ENCODE measurements around the gene ABCD3.

The ABCD3 gene

DNA sequence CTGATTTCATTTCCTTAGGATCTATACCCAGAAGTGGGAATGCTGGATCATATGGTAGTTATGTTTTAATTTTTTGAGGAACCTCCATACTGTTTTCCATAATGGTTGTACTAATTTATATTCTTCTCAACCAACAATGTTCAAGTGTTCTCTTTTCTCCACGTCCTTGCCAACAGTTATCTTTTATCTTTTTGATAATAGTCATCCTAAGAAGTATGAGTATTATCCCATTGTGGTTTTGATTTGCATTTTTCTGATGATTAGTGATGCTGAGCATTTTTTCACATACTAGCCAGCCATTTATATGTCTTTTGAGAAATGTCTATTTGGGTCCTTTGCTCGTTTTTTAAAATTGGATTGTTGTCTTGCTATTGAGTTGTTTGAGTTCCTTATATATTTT, 38.5 kb downstream of the ABCD3 start:
- DNase-seq (ENCODE audit: extremely low read depth in 1 of 2, low read depth in 1 of 2) = no peak

DNA sequence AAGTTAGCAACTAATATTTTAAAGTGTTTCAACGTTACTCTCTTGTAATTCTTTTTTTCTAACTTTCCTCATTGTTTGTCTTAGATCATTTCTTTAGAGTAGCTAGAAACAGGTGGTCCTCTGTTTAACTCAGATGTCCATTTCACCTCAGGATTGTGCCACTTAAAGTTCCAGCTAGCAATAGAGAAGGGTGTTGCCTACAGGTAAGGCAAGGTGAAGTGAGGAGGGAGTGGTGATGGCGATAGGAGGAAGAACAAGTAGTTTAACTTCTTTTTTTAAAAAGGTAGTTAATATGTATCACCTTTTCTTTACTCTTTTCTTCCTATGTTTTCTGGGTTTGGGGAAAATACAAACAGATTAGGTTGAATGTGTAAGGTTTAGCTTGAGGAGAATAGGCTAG, 44.4 kb downstream of the ABCD3 start:
- no peak for DNase-seq (ENCODE audit: extremely low read depth in 1 of 2, low read depth in 1 of 2)

DNA sequence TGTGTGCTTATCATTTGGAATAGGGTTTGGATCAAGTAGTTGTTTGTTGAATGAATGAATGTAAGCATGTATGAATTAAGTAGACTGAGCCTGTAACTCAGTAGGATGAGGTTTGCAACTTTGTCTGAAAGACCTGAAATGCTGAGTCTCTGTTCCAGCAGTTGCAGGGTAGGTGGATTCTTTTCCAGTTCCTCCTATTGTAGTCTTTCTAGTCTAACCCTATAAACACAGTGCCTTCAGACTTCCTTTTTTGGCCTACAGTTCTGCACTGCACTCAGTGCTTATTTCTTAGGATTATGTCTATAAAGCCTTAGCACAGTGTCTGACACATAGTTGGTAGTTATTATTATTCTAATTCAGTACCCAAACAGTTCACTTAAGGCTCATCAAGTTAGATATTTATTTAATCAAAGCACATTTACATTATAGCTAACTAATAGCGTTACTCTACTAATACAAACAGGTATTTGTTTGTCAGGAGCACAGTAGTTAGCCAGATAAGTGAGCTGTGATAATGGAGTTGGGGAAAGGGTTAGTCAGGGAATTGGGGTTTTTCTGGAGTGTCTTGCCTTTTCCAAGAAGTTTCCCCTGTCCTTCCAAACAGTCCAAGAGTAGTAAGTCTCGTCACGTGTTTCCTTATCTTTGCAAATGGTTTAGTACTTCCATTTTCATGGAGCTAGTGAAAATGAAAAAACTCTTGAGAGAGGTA, 45.0 kb downstream of the ABCD3 start:
- DNase-seq (ENCODE audit: extremely low read depth in 1 of 2, low read depth in 1 of 2) = no peak

DNA sequence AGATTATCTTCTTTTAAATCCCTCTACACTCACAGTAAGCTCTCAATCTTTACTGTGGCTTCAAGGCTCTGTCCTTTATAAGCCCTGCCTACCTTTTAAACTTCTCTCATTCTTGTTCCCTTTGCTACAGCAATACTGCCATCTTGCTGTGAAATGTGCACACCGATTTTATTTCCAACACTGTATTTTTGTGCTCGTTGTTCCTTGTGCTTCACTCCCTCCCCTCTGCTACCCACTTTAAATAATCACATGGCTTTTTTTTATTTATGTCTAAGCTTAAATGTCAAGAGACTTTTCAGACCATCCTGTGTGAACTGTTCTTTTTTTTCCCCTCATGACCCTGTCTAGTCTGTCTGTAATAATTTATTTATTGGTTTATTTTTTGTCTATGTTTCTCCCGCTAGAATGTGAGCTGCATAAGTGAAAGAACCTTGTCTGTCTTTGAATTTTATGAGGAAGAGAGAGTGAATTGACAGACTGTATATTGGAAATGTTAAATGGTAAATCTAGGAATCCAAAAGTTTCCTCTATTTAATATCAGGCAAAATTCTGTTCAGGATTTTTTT, 45.7 kb downstream of the ABCD3 start:
- no peak for DNase-seq (ENCODE audit: extremely low read depth in 1 of 2, low read depth in 1 of 2)

DNA sequence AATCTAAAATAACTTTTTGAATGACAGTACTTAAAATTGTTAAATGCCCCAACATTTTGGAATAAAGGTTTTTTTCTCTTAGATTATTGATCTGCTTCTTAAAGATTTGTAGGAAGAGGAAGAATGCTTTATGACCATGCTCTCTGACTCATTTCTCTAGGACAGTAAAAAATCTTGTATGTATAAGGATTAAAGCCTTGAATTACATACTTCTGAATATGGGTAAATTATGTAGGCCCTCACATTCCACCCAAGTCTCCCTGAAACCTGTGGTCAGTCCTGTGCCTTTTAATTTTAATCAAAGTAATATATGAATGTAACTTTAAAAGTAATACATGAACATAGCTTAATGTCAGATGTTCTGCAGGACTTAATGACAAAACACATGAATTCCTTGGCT, 50.5 kb downstream of the ABCD3 start:
- DNase-seq (ENCODE audit: extremely low read depth in 1 of 2, low read depth in 1 of 2) = no peak

DNA sequence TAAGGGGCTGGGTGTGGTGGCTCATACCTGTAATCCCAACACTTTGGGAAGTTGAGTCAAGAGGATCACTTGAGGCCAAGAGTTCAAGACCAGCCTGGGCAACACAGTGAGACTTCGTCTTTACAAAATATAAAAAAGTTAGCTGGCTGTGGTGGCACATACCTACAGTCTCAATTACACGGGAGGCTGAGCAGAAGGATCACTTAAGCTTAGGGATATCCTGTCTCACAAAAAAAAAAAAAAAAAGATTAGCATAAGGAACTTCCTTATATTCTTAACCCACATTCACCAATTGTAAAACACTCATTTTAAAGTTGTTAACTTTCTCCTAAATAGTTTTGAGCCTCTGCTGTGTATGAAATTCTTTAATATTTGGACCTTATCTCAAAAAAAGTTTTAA, 53.1 kb downstream of the ABCD3 start:
- DNase-seq (ENCODE audit: extremely low read depth in 1 of 2, low read depth in 1 of 2) = no peak

DNA sequence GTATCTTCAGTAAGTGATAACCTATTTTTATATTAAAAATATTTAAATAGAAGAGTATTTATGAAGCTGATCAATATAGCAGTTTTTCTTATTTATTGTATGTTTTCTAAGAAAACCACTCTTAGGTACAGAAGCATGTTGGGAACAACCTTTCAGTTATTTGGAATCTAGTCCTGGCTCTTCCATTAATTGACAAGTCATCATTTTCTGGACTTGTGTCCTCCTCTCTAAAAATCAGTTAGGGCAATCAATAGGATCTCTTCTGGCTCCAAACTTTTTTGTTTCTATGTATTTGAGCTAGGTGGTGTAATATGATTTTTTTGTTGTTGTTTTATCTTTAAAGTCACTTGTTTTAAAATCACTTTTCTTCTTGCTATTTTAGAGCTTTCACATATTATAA, 57.0 kb downstream of the ABCD3 start:
- DNase-seq (ENCODE audit: extremely low read depth in 1 of 2, low read depth in 1 of 2) = no peak

DNA sequence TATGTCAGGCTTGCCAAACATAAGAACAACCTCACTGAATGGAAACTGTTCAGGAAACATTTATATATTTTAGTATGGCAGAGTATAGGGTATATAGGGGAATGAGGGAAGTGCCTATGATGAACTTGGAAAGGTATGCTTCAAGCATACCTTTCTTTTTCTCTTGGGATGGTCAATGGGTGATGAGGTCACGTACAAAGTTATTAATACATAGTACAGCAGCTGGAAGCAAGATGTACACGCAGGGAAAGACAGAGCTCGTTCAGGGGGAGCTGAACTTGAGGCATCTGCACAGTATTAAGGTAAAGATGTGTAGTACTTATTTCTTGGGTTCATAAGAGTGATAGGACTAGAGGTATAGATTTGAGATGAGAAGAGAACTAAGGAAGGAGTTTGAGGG, 61.5 kb downstream of the ABCD3 start:
- no peak for DNase-seq (ENCODE audit: extremely low read depth in 1 of 2, low read depth in 1 of 2)

DNA sequence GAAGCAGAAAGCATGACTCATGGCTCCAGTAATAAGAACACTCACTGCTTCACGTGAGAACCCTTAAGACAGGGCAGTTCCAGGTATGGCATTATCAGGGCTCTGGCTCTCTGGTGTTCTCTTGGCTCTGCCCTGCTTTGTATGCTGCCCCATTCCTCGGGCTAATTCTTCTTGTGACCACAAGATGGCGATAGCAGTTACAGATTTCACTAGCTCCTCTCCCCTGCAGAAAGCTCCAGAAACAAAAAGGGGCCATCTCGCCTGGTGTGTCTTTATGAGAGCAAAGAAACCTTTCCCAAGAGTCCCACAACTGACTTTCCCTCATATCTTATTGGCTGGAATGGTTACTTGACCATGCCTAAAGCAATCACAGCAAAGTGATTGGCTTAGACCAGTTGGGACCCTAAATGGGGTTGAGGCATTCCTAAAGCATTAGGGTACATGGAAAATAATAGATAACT, 63.3 kb downstream of the ABCD3 start:
- DNase-seq (ENCODE audit: extremely low read depth in 1 of 2, low read depth in 1 of 2) = peak in 1 of 2 donors; percentile 3

DNA sequence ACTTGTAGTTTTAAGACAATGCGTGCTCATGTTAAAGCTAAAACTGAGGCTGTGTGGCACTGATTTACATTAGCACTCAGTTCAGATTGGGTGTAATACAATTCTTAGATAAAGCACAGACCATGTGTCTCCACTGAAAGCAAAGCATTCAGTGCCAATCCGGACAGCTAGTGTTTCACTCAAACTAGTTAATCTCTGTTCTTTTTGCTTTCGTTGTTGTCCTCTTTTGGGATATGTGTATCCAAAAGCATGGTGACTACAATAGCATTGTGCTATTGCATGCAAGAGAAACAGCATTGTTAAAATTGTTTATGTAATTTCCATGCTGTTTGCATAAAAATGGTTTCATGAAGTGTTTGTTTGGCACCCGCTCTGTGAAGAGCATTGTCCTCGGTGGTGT, 68.8 kb downstream of the ABCD3 start:
- no peak for DNase-seq (ENCODE audit: extremely low read depth in 1 of 2, low read depth in 1 of 2)

DNA sequence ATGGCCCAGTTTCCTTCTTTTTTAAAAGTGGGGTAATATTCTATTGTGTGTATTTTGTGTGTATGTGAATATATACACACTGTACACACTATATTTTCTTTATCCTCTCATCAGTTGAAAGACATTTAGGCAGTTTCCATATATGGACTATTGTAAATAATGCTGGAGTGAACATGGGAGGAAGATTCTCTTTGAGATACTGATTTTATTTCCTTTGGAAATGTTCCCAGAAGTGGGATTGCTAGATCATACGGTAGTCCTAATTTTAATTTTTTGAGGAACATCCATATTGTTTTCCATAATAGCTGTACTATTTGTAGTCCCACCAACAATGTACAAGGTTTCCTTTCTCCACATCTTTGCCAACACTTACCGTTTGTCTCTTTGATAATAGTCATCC, 72.4 kb downstream of the ABCD3 start:
- DNase-seq (ENCODE audit: extremely low read depth in 1 of 2, low read depth in 1 of 2) = no peak

DNA sequence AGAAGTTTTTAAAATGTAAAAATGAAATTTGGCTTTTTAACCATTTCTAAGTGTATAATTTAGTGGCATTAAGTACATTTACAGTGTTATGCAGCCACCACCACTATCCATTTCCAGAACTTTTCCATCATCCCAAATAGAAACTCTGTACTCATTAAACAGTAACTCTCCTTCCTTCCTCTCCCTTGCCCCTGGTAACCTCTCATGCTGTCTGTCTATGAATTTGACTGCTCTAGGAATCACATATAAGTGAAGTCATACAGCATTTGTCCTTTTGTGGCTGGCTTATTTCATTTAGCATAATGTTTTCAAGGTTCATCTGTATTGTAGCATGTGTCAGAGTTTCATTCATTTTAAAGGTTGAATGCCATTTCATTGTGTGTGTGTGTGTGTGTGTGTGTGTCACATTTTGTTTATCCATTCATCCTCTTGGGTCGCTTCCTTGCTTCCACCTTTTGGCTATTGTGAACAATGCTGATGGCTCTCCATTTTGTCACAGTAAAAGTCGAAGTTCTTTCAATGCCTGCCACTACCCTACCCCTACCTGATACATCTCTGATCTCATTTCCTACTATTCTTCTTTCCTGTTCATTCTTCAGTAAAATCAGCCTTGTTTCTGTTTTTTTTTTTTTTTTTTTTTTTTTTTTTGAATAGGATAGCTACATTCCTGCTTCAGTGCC, 78.0 kb downstream of the ABCD3 start:
- no peak for DNase-seq (ENCODE audit: extremely low read depth in 1 of 2, low read depth in 1 of 2)

DNA sequence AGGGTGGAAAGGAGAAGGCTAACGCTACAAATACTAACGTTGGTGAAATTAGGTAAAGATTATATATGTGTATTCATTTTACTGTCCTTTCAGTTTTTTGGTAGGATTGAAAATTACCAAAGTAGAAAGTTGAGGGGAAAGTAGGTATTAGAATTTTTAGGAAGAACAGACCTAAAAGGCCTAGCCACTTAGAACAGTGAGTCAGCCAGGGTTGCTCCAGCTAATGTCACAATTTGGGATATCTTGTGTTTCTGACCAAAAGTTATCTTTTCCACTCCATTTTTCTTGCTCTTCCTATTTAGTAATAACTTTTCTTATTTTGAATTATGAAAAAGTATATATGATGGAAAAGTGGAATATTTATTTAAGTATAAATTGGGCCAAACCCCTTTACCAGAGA, 83.2 kb downstream of the ABCD3 start:
- no peak for DNase-seq (ENCODE audit: extremely low read depth in 1 of 2, low read depth in 1 of 2)

DNA sequence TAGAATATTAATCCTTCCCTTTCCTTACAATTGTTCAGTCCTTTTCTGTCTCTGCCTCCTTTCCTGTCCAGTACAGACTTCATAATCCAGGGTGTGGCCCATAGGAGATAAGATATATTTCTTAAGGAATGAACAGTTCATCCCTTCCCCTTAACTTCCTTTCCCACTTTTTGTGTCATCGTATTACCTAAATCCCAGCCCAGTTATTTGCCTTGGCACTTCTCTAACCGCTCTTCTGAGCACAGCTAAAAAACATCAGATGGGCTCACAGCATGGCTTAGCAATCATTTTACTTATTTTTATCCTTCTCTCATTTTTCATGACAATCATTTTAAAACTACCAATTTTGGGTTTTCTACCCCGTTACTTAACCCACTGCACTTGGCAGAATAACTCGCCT, 83.7 kb downstream of the ABCD3 start:
- no peak for DNase-seq (ENCODE audit: extremely low read depth in 1 of 2, low read depth in 1 of 2)

DNA sequence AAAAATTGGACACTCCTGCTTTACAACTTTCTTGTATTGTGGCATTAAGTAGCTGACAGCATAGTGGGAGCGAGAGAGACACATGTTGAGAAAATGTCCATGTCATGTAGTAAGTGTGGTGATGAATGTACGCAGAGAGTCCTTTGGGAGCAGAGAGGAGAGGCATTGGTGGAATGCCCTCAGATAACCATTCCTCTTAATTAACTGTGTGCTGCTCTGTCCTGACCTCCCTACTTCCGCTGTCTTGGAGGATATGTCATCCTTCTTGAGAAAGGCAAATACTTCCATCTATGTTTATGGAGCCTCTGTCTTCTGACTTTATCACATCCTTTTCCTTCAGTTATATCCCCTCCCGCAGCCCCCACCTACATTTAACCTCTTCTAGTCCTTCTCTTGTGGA, 85.0 kb downstream of the ABCD3 start:
- DNase-seq (ENCODE audit: extremely low read depth in 1 of 2, low read depth in 1 of 2) = no peak

DNA sequence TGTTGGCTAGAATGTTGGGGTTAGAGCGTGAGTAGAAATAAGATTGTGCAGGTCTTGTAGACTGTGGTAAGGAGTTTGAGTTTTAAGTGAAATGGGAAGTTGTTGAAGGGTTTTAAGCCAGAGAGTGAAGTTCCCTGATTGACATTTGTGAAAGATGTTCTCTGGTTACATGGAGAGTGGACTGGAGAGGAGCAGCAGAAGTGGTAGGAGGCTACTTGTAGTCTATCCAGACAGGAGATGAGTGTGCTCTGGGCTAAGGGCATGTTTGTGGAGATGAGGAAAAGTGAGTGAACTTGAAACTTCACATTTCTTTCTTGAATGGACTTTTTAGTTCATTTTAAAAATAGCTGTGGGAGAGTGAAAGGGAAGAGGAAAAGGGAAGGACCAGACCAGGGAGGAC, 86.4 kb downstream of the ABCD3 start:
- no peak for DNase-seq (ENCODE audit: extremely low read depth in 1 of 2, low read depth in 1 of 2)

DNA sequence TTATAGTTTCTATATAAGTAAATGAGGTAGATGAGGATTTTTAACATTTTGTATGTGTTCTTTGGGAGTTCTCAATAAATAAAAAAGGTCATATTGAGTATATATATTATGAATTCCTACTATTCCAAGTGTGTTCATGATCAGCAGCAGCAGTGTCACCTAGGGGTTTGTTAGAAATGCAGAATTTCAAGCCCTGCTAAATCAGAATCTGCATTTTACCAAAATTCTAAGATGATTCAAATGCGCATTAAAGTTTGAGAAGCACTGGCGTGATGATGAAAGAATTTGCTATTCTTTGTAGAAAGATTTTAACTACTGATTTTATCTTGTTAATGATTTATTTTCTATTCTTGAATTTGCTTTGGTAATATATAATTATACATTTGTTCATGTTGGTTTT, 94.6 kb downstream of the ABCD3 start:
- no peak for DNase-seq (ENCODE audit: extremely low read depth in 1 of 2, low read depth in 1 of 2)

DNA sequence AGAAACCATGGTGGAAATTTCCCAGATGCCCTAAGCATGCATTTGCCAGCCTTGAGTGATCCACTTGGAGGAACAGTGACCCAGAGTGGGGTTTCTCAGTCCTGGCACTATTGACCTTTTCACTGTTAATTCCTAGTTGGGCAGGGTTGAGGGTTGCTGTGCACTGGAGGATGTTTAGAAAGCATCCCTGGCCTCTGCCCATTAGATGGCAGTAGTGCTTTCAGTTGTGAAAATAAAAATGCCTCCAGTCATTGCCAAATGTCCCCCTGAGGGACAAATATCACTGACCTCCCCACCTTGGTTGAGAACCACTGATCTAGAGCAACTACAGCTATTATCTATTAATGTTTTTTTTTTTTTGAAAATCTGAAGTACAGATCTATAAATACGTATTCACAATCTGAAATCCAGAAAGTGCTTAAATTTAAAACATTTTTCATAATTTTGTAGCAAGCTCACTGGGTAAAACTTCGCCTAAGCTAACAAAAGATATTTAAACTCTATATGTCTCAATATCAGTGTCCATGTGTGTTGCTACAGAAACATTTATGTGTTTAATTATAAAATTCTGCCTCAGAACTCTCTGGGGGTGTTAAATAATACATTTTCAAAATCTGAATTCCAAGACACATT, 96.0 kb downstream of the ABCD3 start:
- no peak for DNase-seq (ENCODE audit: extremely low read depth in 1 of 2, low read depth in 1 of 2)

DNA sequence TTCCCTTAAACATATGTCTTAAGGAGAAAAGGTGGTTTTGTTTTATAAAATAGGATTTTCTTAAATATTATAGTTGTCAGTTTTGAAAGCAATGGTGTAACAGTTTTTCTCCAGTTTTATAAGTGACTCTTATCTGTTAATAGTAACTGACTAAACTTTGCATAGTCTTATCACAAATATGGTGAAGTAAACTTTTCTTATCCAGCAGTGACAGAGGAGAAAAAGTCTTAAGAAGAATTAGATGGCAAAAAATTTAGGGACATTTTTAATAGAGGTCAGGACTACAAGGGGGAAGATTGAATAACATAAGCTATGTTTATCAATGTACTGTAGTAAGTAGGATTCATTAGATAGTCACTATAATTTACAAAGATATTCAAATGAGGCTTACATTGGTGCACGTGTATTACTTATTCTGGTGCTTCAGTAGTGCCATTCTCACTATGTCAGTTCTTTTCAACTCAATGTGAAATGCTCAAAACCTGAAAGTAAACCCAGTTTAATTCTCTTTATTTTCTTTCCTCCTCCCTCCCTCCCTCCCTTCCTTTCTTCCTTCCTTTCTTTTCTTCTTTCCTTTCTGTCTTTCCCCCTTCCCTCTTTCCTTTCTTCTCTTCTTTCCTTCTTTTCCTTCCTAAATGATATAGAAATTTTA, 97.2 kb downstream of the ABCD3 start:
- DNase-seq (ENCODE audit: extremely low read depth in 1 of 2, low read depth in 1 of 2) = no peak

DNA sequence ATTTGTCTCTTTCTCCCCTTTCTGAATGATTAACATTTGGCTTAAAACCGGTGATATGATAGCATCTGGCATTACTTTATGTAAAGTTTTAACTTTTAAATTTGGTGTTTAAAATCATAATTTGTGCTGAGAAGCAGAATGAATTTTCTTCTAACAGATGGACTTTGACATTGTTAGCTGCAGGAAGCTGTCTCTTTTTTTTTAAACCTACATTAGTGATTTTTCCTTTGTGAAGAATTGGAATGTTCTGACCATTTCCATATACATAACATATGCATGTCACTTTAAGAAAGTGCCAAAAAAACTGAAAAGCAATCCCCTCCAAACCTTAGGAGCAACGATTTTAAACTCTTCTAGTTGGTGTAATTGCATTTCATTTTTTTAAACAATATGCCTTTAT, 101.2 kb downstream of the ABCD3 start:
- no peak for DNase-seq (ENCODE audit: extremely low read depth in 1 of 2, low read depth in 1 of 2)

DNA sequence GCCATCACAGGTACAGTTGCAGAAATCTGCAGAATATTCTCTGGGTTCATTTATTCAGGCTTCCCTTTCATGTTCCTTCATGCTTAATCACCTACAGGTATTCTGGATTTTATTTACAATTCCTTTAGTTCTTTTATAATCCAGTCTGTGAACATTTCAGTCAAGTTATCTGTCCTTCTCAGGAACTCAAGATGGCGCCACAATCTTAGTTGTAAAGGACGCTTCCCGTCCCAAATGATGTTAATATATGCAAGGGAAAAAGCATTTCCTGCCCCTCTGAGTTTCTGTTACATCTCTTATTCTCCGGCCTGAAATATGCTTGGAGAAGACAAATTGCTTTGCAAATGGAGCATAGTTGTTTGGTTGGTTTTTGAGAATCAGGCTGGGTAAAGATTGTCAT, 104.1 kb downstream of the ABCD3 start:
- DNase-seq (ENCODE audit: extremely low read depth in 1 of 2, low read depth in 1 of 2) = no peak

Data from stimulated activated CD8-positive, alpha-beta memory T cell treated with anti-CD3 and anti-CD28 coated beads, Interleukin-7, amount 100 ng/mL, for 48 hours (primary cell).